ENCODE results near the gene ACOXL.

The ACOXL gene

GRCh38 chr2:110759411-110759810 lies 27.0 kb downstream of the ACOXL start:
- no peak for DNase-seq

GRCh38 chr2:110764931-110765330 lies 32.6 kb downstream of the ACOXL start:
- no peak for DNase-seq

DNA sequence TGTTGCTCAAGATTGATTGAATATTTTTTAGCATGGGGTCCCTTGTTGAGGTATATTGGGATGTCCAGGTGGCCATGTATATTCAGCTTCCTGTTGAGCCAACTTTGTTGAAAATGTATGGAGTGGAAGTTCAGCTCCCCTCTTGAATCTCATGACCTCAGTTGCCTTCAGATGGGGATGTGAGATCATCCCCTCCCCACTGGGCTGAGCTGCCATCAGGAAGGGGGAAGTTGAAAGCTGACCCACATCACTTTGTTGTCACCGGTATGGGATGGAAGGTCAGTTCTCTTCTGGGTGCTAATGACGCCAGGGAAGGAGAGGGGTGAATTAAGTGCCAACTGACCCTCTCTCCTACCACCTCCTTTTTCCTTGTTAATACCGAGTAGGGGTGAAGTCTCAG lies 33.9 kb downstream of the ACOXL start:
- no peak for DNase-seq

DNA sequence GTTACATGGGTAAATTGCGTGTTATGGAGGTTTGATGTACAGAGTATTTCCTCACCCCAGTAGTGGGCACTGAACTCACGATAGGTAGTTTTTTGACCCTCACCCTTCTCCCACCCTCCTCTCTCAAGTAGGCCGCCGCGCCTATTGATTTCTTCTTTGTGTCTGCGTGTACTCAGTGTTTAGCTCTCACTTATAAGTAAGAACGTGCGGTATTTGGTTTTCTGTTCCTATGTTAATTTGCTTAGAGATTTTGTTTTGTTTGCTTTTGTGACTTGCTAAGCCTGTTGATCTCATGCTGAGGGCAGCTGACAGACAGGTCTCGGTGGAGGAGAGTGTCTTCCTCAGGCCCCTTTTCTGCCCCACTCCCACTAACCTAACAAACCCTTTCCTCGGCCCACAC lies 36.2 kb downstream of the ACOXL start:
- no peak for DNase-seq

DNA sequence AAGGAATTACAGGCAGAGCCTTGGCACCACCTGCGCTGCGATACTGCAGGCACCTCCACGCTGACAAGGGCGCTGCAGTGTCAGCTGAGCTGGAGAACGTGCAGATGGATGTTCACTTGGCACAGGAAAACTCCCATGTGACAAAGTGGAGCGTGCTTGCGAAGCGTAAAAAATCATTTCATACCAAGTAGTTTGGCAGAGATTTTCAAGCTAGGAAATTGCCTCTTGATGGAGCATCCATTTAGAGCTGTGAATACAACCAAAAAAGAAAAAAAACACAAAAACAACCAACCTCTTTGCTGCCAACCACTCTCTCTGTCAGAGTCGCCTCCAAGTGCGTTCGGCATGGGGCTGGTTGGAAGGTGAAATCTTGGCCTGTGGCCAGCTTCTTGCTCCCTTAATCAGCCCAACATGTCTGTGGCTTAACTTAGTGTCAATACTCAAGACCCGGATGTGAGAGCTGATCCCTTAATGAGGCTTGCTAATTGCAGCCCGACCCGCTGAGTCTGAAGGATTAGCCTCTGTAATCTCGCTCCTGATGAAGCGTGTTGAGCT lies 38.1 kb downstream of the ACOXL start:
- no peak for DNase-seq

DNA sequence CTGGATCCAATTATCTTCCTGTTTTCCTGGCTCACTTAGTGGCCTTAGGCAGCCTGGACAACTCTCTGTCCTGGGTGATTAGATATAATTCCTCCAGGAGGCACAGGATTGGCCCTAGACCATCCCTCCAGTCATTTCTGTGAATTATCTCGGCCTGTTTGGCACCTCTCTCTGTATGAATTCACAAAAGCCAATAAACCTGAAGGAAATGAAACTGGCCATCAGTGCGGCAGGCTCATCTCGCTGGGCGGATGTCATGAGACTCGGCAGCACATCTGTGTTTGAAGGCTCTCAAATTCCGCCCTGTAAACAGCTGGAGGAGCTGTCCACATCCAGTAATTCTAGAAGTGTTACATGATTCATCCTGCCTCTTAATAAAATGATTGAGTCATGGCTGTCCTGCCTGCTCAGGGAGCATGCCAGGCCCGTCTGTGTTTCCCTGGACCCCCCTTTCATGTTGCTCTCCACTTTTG lies 38.6 kb downstream of the ACOXL start:
- no peak for DNase-seq

DNA sequence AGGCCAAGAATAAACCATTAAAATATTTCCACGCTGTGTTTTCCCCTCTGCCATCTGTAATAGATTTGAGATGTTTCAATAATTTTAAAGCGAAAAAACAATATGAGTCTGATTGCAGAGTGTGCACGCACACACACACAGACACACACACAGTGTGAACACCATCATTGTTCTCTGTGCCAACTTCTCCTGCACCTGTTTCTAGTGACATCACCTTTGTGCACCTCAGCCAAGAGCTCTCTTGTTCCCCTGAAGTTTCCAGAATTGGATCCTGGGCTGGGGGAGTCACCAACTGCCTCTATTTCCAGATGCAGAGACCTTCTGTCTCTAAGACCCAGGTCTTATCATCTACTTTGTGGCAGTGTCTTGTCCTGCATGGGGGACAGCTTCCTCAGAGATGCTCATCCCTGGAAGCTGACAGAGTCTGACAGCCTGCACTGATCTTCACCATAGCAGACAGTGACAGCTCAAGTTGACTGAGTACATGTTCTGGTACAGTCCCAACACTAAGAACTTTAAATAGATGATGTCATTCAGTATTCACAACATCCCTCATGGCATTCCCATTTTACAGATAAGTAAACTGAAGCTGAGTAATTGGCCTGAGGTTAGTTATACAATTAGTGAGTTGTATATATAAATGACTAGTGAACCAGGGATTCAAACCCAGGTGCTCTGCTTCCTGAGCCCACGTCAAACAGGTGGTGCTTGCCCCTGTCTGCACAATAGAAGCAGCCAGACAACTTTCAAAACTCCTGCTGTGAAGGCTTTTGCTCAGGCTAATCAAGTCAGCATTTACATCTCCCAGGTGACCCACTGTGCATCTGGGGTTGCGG lies 39.4 kb downstream of the ACOXL start:
- DNase-seq = no peak

- no peak for DNase-seq
Measured at GRCh38 chr2:110772383-110772755, 40.0 kb downstream of the ACOXL start.

DNA sequence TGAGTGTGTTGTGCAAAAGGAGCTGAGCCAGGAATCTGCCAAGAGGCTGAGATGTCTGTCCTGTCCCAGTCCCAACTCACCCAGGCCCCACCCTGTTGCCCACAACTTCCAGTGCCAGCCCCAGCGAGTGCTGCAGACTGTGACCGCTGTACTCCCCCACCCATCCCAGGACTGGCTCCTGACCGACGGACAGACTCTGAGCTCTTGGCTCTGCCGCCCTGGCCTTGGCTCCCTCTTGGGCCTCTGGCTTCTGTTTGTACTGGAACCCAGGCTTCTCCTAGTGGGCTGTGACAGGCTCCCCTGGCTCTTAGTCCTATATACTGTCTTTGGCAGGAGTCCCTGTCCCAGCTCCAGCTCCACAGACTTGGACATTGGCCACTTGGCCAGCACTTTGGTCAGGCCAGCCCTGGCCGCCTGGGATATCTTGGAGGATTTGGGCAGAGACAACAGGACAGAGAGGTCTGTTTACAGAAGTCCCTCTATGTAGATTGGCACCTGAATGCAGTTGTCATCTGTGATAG lies 41.1 kb downstream of the ACOXL start:
- DNase-seq = no peak

GRCh38 chr2:110774701-110775100 lies 42.3 kb downstream of the ACOXL start:
- no peak for DNase-seq

- DNase-seq = no peak
Measured at GRCh38 chr2:110777531-110778311, 45.3 kb downstream of the ACOXL start.

DNA sequence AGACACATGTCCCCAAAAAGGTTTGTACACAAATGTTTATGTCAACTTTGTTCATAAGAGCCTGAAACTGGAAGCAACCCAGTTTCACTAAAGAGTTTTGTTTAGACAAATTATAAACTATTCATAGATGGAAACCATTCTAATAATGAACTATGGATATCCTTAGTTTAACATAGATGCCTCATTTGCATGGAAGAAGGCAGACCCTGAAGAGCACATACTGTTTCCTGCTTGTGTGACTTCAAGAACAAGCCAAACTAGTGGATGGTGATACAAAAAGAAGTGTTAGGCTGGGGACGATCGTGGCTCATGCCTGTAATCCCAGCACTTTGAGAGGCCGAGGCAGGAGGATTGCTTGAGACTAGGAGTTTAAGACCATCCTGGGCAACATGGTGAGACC lies 48.1 kb downstream of the ACOXL start:
- no peak for DNase-seq

GRCh38 chr2:110783196-110783873 lies 51.0 kb downstream of the ACOXL start:
- DNase-seq = no peak

DNA sequence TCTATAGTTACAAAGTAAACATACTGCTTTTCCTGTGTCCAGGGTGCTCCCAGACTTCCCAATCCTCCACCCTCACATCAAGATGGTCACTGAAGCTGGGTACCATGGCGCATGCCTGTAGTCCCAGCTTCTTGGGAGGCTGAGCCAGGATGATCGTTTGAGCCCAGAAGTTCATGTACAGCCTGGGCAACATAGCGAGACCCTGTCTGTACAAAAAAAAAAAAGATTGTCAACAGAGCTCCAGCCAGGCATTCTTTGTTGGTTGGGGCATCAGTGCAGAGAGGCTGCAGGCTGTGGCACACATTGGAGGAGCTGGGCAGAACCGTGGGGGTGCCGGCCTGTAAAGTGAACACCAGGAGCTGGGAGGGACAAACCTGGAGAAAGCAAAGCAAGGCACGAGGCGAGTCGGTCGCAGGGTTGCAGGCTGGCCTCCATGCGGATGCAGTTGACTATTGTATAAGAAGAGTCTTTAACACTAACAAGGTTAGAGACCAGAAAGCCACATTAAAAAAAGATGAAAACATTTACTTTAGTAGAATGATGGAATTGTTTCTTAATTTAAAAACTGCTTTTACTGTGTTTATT lies 51.8 kb downstream of the ACOXL start:
- DNase-seq = no peak

DNA sequence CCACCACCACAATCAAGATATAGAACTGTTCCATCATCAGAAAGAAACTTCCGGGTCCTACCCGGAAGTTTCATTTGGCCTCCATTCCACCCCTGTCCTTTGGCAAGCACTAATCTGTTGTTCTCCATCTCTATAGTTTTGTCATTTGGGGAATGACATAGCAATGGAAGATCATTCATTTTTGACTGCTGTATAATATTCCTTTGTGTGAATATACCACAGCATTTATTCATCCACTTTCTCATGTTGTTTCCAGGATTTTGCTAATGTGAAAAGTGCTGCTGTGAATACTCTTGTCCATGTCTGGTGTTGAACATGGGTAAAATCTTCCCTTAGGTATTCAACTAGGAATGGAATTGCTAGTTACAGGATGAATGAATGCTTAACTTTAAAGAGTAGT lies 53.1 kb downstream of the ACOXL start:
- no peak for DNase-seq

DNA sequence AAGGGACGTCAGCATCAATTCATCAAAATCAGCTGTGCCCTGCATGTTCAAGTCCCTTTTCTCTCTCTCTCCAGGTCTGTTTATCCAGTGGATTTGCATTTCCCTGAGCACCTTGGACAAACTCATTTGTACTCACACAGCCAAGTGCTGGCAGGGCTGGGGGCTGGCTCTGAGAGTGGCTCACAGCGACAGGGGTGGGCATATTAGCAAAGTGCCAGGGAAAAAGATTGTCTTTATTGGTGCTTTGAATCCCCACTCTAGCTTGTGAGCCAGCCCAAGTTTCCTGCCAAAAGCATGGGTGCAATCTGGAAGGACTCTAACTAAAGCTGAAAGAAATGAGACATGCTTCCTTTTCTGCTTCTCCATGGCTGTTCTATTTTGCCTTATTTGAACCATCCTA lies 56.6 kb downstream of the ACOXL start:
- DNase-seq = no peak

GRCh38 chr2:110789706-110790105 lies 57.3 kb downstream of the ACOXL start:
- DNase-seq = no peak

- no peak for DNase-seq
Measured at GRCh38 chr2:110790907-110791306, 58.5 kb downstream of the ACOXL start.

- DNase-seq = no peak
Measured at GRCh38 chr2:110791435-110791834, 59.1 kb downstream of the ACOXL start.

DNA sequence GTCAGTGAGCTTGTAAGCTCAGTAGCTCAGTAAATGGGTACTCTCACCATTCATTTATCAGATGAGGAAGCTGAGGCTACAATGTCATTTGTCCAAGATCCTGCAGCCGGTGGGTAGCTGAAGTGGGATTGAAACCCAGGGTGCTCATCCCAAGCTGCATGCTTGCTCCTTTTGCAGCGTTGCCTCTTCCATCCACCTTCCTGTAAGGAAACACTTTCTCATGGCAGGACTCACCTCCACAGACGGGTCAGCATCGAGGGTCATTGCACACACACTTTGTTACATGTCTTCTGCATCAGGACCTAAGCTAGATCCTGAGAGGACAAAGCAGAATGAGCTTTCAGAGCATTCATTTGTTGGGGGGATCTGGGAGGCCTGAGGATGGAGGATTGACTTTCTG lies 60.7 kb downstream of the ACOXL start:
- no peak for DNase-seq

DNA sequence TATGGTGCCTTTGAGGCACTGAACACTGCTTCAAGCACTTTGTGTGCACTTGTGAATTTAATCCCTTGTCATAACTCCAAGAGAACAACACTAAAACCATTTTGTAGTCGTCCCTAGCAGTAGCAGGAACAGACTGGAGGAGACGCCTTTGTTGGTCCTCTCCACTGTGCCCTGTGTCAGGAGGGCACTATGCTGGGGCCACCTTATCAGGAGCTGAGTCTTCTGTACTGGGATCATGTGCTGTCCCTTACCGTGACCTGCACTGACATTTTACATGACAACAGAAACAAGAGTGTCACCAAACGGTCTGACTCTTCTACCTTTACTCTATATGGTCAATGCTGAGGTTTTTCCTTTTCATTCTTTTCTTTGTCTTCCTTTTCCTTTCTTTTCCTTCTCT lies 62.0 kb downstream of the ACOXL start:
- DNase-seq = no peak

DNA sequence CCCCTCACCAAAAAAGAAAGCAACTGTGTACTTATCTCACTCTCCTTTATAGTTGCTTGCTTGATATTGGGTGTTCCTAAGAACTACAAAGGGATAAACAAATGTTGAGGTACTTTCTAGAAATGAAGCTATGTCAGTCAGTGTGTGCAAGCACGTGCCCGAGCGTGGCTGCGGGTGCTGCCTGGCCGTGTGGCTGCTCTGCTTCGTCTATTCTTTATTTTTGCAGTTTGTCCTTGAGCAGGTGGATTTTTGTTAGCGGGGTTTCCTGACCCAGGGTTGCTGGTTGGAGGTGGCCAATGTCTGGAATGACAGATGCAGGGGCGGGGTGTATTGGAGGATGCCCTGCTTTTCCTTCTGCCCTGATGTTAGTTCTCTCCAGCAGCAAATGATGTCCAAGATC lies 62.6 kb downstream of the ACOXL start:
- no peak for DNase-seq
